ENCODE results near the gene C1QB. TPM values are rescaled to one million over a fixed set of nuclear protein-coding genes. Genes with fewer than 3 reads are reported as not detected.
A peak's percentile ranks its signal among the peaks of the same experiment; 100 is the strongest.

C1QB gene
- total and polyA plus RNA-seq, 9 donors, result 15.2 to 25.8 (median 19.4) TPM

DNA sequence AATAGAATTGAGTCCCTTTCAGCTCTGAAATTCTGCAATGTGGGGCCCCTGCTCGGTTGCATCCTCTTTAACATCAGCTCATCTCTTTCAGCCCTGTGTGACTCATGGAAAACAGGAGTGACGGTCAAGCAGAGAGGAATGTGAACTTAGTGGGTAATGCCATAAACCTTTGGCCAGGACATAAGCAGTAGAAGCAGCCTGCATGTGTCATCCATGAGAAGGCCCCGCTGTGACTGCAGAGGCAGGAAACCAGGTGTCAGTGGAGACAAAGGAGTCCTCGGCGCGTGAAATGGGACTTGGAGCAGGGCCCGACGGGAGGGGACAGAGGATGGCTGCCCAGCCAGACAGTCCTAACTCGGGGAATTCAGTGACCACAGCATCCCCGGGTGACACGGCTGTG is 36.5 kb downstream of the C1QB start:
- H3K4me3 ChIP-seq (ENCODE audit: low read length), result no peak overlapping the region
- H3K27me3 ChIP-seq (ENCODE audit: control insufficient read depth, insufficient read depth, low read length), result peaks cover 5% of the 10 kb centered on the region
- H3K27ac ChIP-seq (ENCODE audit: low read length), result peak overlapping the region; percentile 35
- DNase-seq, result peak; percentile 87
- WGBS (ENCODE audit: insufficient coverage), result 19% methylated on average over 8 of the region's 11 CpGs
- H3K9me3 ChIP-seq (replicated peaks; ENCODE audit: control insufficient read depth, low read depth, low read length), result no peaks in the 10 kb centered on the region
- H3K36me3 ChIP-seq (ENCODE audit: control insufficient read depth, insufficient read depth, low read length), result no peaks in the 10 kb centered on the region
- peaks cover 19% of the 10 kb centered on the region for H3K4me1 ChIP-seq (ENCODE audit: control insufficient read depth, insufficient read depth, low read length)

GRCh38 chr1:22691031-22691753 is 38.2 kb downstream of the C1QB start:
- Histone ChIP-seq H3K9me3 (replicated peaks; ENCODE audit: control insufficient read depth, low read depth, low read length) (no peaks in the 10 kb centered on the region), H3K27ac (ENCODE audit: low read length) (peak overlapping the region; percentile 31), H3K36me3 (ENCODE audit: control insufficient read depth, insufficient read depth, low read length) (no peaks in the 10 kb centered on the region), H3K4me1 (ENCODE audit: control insufficient read depth, insufficient read depth, low read length) (peaks cover 5% of the 10 kb centered on the region), H3K4me3 (ENCODE audit: low read length) (no peak overlapping the region), H3K27me3 (ENCODE audit: control insufficient read depth, insufficient read depth, low read length) (peaks cover 2% of the 10 kb centered on the region)
- 0% methylated on average over 1 of the region's 13 CpGs for WGBS (ENCODE audit: insufficient coverage)
- no peak for DNase-seq

GRCh38 chr1:22694172-22694571 is 41.1 kb downstream of the C1QB start:
- WGBS (ENCODE audit: insufficient coverage), result 100% methylated on average over 2 of the region's 5 CpGs
- Histone ChIP-seq H3K9me3 (replicated peaks; ENCODE audit: control insufficient read depth, low read depth, low read length) (no peaks in the 10 kb centered on the region), H3K27ac (ENCODE audit: low read length) (no peak overlapping the region), H3K4me1 (ENCODE audit: control insufficient read depth, insufficient read depth, low read length) (peaks cover 5% of the 10 kb centered on the region), H3K36me3 (ENCODE audit: control insufficient read depth, insufficient read depth, low read length) (no peaks in the 10 kb centered on the region), H3K4me3 (ENCODE audit: low read length) (no peak overlapping the region), H3K27me3 (ENCODE audit: control insufficient read depth, insufficient read depth, low read length) (peaks cover 2% of the 10 kb centered on the region)
- no peak for DNase-seq

DNA sequence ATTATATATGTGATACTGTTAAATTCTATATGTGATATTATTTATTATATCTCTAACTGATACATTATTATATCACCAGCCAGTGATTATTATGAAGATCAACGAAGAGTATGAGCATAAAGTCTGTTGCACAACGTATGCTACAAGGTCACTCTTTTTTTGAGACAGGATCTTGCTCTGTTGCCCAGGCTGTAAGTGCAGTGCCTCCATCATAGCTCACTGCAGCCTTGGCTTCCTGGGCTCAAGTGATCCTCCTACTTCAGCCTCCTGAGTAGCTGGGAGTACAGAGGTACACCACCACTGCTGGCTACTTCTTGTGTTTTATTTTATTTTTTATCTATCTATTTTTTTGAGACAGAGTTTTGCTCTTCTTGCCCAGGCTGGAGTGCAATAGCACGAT is 43.6 kb downstream of the C1QB start:
- Histone ChIP-seq H3K4me3 (ENCODE audit: low read length) (no peak overlapping the region), H3K4me1 (ENCODE audit: control insufficient read depth, insufficient read depth, low read length) (no peaks in the 10 kb centered on the region), H3K9me3 (replicated peaks; ENCODE audit: control insufficient read depth, low read depth, low read length) (no peaks in the 10 kb centered on the region), H3K36me3 (ENCODE audit: control insufficient read depth, insufficient read depth, low read length) (no peaks in the 10 kb centered on the region), H3K27me3 (ENCODE audit: control insufficient read depth, insufficient read depth, low read length) (peaks cover 2% of the 10 kb centered on the region), H3K27ac (ENCODE audit: low read length) (no peak overlapping the region)
- DNase-seq, result no peak
- WGBS (ENCODE audit: insufficient coverage), result no CpG with 5 or more reads among the region's 3 CpGs

GRCh38 chr1:22697980-22698379 is 44.9 kb downstream of the C1QB start:
- H3K27me3 ChIP-seq (ENCODE audit: control insufficient read depth, insufficient read depth, low read length), result peaks cover 2% of the 10 kb centered on the region
- DNase-seq, result no peak
- no peak overlapping the region for H3K4me3 ChIP-seq (ENCODE audit: low read length)
- no peaks in the 10 kb centered on the region for H3K36me3 ChIP-seq (ENCODE audit: control insufficient read depth, insufficient read depth, low read length)
- no peak overlapping the region for H3K27ac ChIP-seq (ENCODE audit: low read length)
- WGBS (ENCODE audit: insufficient coverage), result 60% methylated on average over 1 of the region's 5 CpGs
- H3K9me3 ChIP-seq (replicated peaks; ENCODE audit: control insufficient read depth, low read depth, low read length), result no peaks in the 10 kb centered on the region
- H3K4me1 ChIP-seq (ENCODE audit: control insufficient read depth, insufficient read depth, low read length), result no peaks in the 10 kb centered on the region

- 68% methylated on average over 3 of the region's 14 CpGs for WGBS (ENCODE audit: insufficient coverage)
These were observed 46.9 kb downstream of the C1QB start for GRCh38 chr1:22699681-22700520.

DNA sequence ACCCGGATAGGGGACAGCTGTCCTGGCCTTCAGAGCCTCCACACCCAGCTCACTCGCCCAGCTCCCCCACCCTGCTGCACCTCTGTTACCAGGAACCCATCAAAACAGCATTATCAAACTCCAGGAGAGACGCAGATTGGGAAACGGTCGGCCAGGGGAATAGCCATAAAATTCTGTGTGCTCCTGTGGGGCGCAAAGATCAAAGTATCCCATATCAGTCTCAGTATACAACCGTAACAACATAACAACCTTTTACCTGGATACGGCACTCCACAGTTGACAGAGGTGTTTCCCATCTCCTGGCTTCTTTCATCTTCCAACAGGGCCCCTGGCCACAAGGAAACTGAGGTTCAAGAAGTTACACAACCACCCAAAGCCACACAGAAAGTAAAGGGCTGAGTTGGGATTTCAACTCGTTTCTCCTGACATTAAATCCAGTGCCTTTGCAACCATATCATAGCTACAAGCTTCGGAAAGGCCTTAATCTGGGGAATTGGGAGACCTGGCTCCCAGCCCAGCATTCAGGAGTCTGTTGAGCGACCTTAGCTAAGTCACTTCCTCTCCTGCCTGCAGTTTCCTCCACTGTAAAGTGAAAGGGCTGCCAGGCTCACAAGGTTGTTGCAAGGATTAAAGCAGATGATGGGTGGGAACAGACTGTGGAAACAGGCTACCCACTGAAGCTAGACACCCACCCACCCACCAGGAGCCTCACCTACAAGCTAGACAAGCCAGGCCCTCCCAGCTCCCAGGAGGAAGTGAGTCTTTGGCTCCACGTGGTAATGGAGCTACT is 49.5 kb downstream of the C1QB start:
- Histone ChIP-seq H3K4me1 (ENCODE audit: control insufficient read depth, insufficient read depth, low read length) (peaks cover 2% of the 10 kb centered on the region), H3K27me3 (ENCODE audit: control insufficient read depth, insufficient read depth, low read length) (peaks cover 4% of the 10 kb centered on the region), H3K27ac (ENCODE audit: low read length) (no peak overlapping the region), H3K36me3 (ENCODE audit: control insufficient read depth, insufficient read depth, low read length) (no peaks in the 10 kb centered on the region), H3K9me3 (replicated peaks; ENCODE audit: control insufficient read depth, low read depth, low read length) (no peaks in the 10 kb centered on the region), H3K4me3 (ENCODE audit: low read length) (no peak overlapping the region)
- WGBS (ENCODE audit: insufficient coverage), result 58% methylated on average over 9 of the region's 12 CpGs
- no peak for DNase-seq

More at GRCh38 chr1:22699681-22700520, 46.9 kb downstream of the C1QB start:
- H3K27ac ChIP-seq (ENCODE audit: low read length), result no peak overlapping the region
- no peaks in the 10 kb centered on the region for H3K9me3 ChIP-seq (replicated peaks; ENCODE audit: control insufficient read depth, low read depth, low read length)
- H3K27me3 ChIP-seq (ENCODE audit: control insufficient read depth, insufficient read depth, low read length), result peaks cover 4% of the 10 kb centered on the region
- H3K4me3 ChIP-seq (ENCODE audit: low read length), result no peak overlapping the region
- peaks cover 2% of the 10 kb centered on the region for H3K4me1 ChIP-seq (ENCODE audit: control insufficient read depth, insufficient read depth, low read length)
- no peak for DNase-seq
- H3K36me3 ChIP-seq (ENCODE audit: control insufficient read depth, insufficient read depth, low read length), result no peaks in the 10 kb centered on the region

DNA sequence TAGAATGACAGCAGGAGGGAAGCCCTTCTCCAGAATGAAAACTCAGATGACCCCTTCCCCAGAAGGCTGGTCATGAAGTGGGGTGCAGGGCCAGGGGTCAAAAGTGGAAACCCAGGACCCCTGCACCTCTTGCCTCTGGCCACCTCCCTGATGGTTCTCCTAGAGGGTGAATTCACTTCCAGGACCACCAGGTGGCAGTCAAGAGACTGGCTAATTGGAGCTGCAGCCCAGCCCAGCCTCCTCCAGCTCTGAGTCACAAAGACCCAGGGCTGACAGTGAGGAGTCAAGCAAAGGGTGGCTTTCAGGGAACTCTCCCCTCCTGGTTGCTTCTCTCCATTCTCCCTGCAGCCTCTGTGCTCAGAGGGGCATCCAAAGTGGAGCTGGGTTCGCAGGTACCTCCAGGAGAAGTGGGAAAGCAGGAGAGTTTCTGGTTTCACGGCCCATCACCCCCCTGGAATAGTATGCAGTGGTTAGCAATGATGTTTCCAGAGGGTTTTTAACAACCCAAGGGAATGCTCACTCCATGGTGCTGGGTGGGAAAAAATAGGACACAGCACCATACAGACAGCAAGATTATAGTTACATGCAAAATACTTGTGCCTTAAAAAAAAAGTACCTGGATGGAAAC is 51.5 kb downstream of the C1QB start:
- H3K27ac ChIP-seq (ENCODE audit: low read length), result no peak overlapping the region
- no peak overlapping the region for H3K4me3 ChIP-seq (ENCODE audit: low read length)
- H3K27me3 ChIP-seq (ENCODE audit: control insufficient read depth, insufficient read depth, low read length), result peaks cover 9% of the 10 kb centered on the region
- 40% methylated on average over 1 of the region's 2 CpGs for WGBS (ENCODE audit: insufficient coverage)
- no peaks in the 10 kb centered on the region for H3K9me3 ChIP-seq (replicated peaks; ENCODE audit: control insufficient read depth, low read depth, low read length)
- peak; percentile 92 for DNase-seq
- H3K36me3 ChIP-seq (ENCODE audit: control insufficient read depth, insufficient read depth, low read length), result no peaks in the 10 kb centered on the region
- H3K4me1 ChIP-seq (ENCODE audit: control insufficient read depth, insufficient read depth, low read length), result peaks cover 9% of the 10 kb centered on the region

DNA sequence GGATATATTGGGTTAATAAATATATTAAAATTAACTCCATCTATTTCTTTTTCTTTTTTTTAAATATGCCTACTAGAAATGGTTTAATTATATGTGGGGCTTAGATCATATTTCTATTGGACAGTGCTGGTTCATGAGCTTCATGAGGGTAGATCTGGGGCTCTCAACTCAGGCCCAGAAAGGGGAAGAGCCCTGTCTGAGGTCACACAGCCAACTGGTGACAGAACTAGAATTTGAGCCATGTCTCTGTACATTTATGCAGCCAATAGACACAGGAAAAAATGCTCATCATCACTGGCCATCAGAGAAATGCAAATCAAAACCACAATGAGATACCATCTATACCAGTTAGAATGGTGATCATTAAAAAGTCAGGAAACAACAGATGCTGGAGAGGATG is 52.5 kb downstream of the C1QB start:
- no peak for DNase-seq

More for the DNA sequence above, 52.5 kb downstream of the C1QB start:
- no peaks in the 10 kb centered on the region for H3K36me3 ChIP-seq (ENCODE audit: control insufficient read depth, insufficient read depth, low read length)
- no peak overlapping the region for H3K27ac ChIP-seq (ENCODE audit: low read length)
- no peaks in the 10 kb centered on the region for H3K9me3 ChIP-seq (replicated peaks; ENCODE audit: control insufficient read depth, low read depth, low read length)
- H3K4me3 ChIP-seq (ENCODE audit: low read length), result no peak overlapping the region
- H3K27me3 ChIP-seq (ENCODE audit: control insufficient read depth, insufficient read depth, low read length), result peaks cover 15% of the 10 kb centered on the region
- H3K4me1 ChIP-seq (ENCODE audit: control insufficient read depth, insufficient read depth, low read length), result peaks cover 15% of the 10 kb centered on the region
